PC-9 (cell line): Measurements from ENCODE around the gene CHP2.

Source experiments
- CTCF ChIP-seq: fragments of 200-600 bp; sonication (generic); conservative IDR thresholded peaks from 2 replicates; pipeline ENCODE4 v1.6.1; 2017; ENCODE audit warnings: mixed run types, antibody characterized with exemption, mild to moderate bottlenecking, moderate library complexity
- EZH2 ChIP-seq: fragments of 200-600 bp; sonication (generic); IDR thresholded peaks from 2 replicates; pipeline ENCODE4 v1.8.0; 2017; ENCODE audit warnings: antibody characterized with exemption, low read depth

DNA sequence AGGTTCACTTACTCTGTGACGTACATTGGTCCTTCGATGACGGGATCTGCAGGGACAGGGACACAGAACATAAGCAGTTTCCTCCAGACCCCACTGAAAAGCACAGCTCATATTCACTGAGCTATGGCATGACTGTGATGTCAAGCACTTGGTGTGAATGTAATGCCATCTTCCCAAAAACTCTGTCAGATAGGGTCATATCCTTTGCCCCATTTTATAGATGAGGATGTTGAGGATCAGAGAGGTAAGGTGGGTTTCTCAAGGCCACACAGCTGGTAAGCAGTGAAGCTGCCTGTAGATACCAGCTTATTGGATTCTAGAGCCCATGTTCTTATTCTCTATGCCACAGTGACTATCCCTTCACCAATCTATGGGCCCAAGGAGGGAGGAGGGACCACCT, 44.3 kb upstream of the CHP2 start:
- no peak for TF ChIP-seq CTCF
- TF ChIP-seq EZH2: no peak
